Fibroblast of lung (primary cell): Measurements from ENCODE around the gene TMEM59.

ENCODE experiments used
- EZH2 ChIP-seq: IDR thresholded peaks from 2 replicates; pipeline ENCODE4 v1.5.1; 2012; ENCODE audit warnings: low read length, control low read depth, mild to moderate bottlenecking; ENCODE audit errors: missing control alignments
- TF ChIP-seq, protein P1 (sequence below), 2 donors: IDR thresholded peaks in 1 of 2; conservative IDR thresholded peaks in 1 of 2; 1 replicate in 1 of 2; 2 replicates in 1 of 2; pipeline ENCODE4 v1.5.1; 2011 to 2012; ENCODE audit warnings: low read length in 2 of 2, control low read depth in 1 of 2, inconsistent platforms in 1 of 2, low read depth in 1 of 2, mild to moderate bottlenecking in 1 of 2

GRCh38 chr1:54084794-54085193 is 31.8 kb upstream of the TMEM59 start:
- TF ChIP-seq, protein P1, sequence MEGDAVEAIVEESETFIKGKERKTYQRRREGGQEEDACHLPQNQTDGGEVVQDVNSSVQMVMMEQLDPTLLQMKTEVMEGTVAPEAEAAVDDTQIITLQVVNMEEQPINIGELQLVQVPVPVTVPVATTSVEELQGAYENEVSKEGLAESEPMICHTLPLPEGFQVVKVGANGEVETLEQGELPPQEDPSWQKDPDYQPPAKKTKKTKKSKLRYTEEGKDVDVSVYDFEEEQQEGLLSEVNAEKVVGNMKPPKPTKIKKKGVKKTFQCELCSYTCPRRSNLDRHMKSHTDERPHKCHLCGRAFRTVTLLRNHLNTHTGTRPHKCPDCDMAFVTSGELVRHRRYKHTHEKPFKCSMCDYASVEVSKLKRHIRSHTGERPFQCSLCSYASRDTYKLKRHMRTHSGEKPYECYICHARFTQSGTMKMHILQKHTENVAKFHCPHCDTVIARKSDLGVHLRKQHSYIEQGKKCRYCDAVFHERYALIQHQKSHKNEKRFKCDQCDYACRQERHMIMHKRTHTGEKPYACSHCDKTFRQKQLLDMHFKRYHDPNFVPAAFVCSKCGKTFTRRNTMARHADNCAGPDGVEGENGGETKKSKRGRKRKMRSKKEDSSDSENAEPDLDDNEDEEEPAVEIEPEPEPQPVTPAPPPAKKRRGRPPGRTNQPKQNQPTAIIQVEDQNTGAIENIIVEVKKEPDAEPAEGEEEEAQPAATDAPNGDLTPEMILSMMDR (conservative IDR thresholded peaks at IDR 0.05 in 1 of 2, IDR thresholded peaks at IDR 0.05 in 1 of 2; ENCODE audit: low read depth in 1 of 2, low read length in 2 of 2): no peak
- no peak for TF ChIP-seq EZH2
